Suprapubic skin (tissue), 3 donors: Measurements from ENCODE around the gene PISD.

Source experiments
- POLR2AphosphoS5 ChIP-seq, 3 donors: sonication (generic); formaldehyde crosslinking; IDR thresholded peaks; one replicate each; pipeline ENCODE4 v1.6.1; 2017; ENCODE audit warnings: antibody characterized with exemption in 3 of 3
- TF ChIP-seq, protein P1 (sequence below), 2 donors: fragments of 200-600 bp in 1 of 2; fragments of 450-650 bp in 1 of 2; sonication (generic) in 1 of 2; IDR thresholded peaks; one replicate each; pipeline ENCODE4 v1.5.1; 2016 to 2019; ENCODE audit warnings: antibody characterized with exemption in 2 of 2, mild to moderate bottlenecking in 1 of 2, moderate library complexity in 1 of 2

DNA sequence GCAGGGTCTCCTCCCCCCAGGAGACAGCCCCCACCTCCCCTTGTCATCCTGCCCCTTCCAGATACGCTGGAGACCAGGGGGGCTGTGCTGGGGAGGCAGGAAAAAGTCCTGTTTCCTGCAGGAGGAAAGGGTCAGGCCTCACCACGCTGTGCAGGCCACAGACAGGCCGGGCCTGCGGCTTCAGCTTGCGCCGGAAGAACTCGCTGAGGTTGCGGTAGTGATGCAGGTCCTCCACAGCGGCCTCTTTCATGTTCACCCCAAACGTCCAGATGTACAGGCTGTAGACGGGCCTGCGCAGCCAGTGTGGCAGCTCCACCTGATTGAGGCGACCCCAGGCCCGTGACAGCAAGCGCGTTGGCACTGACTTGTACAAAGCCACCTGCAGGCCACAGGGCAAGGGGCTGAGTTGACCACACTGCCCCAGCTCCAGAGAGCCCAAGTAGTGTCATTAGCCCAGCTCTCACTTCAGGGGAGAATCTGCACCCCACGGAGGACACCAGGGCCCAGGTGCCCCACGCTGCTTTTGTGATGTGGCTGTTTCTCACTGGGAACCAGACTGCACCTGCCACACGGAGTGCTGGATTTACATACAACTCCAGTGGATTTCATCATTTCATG, 40.4 kb downstream of the PISD start:
- TF ChIP-seq, protein P1, sequence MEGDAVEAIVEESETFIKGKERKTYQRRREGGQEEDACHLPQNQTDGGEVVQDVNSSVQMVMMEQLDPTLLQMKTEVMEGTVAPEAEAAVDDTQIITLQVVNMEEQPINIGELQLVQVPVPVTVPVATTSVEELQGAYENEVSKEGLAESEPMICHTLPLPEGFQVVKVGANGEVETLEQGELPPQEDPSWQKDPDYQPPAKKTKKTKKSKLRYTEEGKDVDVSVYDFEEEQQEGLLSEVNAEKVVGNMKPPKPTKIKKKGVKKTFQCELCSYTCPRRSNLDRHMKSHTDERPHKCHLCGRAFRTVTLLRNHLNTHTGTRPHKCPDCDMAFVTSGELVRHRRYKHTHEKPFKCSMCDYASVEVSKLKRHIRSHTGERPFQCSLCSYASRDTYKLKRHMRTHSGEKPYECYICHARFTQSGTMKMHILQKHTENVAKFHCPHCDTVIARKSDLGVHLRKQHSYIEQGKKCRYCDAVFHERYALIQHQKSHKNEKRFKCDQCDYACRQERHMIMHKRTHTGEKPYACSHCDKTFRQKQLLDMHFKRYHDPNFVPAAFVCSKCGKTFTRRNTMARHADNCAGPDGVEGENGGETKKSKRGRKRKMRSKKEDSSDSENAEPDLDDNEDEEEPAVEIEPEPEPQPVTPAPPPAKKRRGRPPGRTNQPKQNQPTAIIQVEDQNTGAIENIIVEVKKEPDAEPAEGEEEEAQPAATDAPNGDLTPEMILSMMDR (IDR thresholded peaks at IDR 0.05) = no peak
- no peak for TF ChIP-seq POLR2AphosphoS5 (IDR thresholded peaks at IDR 0.05)
